Coronary artery (tissue), 2 donors: ENCODE data around the gene ALAD.

Source experiments
- DNase-seq: peaks from one replicate; pipeline ENCODE4 v3.0.0-alpha.2; 2017; ENCODE audit warnings: low spot score
- H3K27ac ChIP-seq, 2 donors: fragments of 200-600 bp; sonication (generic); one replicate each; pipeline ENCODE4 v1.5.1; 2016 to 2019
- H3K4me3 ChIP-seq: fragments of 200-600 bp; sonication (generic); 2 replicates; pipeline ENCODE4 v1.5.1; 2016; ENCODE audit warnings: mild to moderate bottlenecking, moderate library complexity
- TF ChIP-seq, protein P1 (sequence below): fragments of 200-600 bp; sonication (generic); IDR thresholded peaks from one replicate; pipeline ENCODE4 v1.5.1; 2019; ENCODE audit warnings: antibody characterized with exemption

ALAD gene

DNA sequence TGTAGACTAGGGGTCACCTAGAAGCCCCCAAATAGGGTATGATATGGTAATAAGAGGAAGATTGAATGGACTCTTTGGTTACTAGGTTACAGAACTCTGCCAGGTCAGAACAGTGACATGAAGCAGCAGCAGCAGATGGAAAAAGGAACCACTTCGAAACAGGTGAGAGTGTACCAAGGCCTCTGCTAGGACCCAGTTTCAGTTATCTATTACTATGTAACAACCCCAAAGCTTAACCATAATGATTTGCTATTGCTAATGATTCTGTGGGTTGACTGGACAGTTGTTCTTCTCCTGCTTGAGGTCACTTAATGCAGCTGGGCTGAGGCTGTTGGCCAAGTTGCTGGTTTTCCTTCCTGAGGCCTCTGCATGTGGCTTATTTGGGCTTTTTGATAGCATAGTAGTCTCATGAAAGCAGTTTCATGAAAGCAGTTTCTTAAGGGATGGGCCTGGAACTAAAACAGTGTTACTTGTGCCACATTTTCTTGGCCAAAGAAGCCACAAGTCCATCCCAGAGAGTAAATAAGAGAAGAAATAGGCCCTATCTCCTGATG is 27.1 kb upstream of the ALAD start:
- Histone ChIP-seq H3K4me3 (no peak overlapping the region), H3K27ac (no peak overlapping the region)
- no peak for DNase-seq
- TF ChIP-seq, protein P1, sequence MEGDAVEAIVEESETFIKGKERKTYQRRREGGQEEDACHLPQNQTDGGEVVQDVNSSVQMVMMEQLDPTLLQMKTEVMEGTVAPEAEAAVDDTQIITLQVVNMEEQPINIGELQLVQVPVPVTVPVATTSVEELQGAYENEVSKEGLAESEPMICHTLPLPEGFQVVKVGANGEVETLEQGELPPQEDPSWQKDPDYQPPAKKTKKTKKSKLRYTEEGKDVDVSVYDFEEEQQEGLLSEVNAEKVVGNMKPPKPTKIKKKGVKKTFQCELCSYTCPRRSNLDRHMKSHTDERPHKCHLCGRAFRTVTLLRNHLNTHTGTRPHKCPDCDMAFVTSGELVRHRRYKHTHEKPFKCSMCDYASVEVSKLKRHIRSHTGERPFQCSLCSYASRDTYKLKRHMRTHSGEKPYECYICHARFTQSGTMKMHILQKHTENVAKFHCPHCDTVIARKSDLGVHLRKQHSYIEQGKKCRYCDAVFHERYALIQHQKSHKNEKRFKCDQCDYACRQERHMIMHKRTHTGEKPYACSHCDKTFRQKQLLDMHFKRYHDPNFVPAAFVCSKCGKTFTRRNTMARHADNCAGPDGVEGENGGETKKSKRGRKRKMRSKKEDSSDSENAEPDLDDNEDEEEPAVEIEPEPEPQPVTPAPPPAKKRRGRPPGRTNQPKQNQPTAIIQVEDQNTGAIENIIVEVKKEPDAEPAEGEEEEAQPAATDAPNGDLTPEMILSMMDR: no peak

DNA sequence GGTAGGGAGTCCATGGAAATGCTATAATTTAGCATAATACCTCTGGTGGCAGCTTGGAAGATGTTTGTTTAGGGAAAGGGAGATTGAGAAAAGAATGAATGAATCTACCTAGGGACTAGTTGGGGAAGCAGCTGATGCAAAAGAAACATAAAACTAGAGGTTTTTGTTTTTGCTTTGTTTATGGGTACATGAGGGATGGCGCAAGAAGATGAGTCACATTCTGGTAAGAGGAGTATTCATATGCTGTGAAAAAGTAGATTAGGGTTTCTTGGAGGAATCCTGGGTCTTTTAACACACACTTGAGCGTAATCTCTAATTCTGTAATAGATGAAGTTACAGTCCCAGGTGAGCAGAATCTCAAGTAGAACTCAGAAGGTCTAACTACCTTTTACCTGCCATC is 26.5 kb upstream of the ALAD start:
- no peak overlapping the region for H3K4me3 ChIP-seq
- TF ChIP-seq, protein P1: no peak
- no peak overlapping the region for H3K27ac ChIP-seq
- DNase-seq: no peak

DNA sequence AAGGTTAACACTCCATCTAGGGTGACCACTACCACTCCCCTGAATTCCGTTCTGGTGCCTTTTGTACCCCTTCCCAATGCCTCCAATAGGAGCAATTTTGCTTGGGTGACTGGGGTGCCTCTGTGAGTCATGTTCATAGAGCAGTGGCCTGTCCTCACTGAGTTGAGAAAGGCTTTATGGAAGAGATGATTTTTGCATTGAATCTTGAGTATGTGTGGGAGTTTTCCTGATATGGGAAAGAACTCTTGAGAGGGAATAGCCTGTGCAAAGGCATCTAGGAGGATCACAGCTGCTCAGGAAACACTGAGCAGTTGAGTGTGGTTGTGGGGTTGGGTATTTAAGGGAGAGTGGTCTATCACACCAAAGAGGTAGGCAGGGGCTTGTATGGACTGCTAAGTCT is 25.6 kb upstream of the ALAD start:
- DNase-seq: no peak
- TF ChIP-seq, protein P1: no peak
- no peak overlapping the region for H3K4me3 ChIP-seq
- no peak overlapping the region for H3K27ac ChIP-seq

DNA sequence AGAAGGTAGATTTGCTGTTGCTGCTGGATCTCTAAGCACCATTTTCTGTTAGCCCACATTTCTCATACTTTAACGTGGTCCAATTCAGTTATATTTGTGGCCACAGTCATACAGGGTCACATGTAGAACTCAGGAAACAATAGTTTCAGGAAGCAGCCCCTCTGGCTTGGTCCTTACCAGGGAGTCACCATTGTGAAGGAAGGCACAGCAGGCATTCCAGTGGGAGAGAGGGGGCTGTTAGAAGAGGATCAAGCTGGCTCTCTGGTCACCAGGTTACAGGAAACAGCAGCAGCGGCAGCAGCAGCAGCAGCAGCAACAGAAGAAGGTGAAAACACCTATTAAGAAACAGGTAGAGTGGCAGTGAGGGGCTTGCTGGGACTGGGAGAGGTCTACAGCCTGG is 24.0 kb upstream of the ALAD start:
- H3K4me3 ChIP-seq: no peak overlapping the region
- no peak overlapping the region for H3K27ac ChIP-seq
- TF ChIP-seq, protein P1: no peak
- DNase-seq: no peak

DNA sequence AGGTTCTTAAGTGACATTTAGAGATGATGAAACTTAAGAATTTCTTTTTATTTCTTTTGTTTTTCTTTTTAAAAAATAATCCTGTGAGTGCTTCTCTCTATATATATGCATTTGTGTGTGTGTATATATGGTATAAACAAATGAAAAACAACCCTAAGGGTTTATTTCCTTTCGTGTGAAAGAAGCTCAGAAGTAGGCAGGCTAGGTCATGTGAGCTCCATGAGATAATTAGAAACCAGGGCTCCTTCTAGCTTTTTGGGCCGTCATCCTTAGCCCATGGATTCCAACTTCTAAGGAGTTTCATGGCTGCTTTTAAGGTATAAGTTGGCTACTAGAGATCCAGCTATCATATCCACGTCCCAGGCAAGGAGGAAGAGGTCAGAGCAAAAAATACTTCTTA is 20.6 kb upstream of the ALAD start:
- Histone ChIP-seq H3K4me3 (no peak overlapping the region), H3K27ac (no peak overlapping the region)
- TF ChIP-seq, protein P1: no peak
- DNase-seq: no peak

DNA sequence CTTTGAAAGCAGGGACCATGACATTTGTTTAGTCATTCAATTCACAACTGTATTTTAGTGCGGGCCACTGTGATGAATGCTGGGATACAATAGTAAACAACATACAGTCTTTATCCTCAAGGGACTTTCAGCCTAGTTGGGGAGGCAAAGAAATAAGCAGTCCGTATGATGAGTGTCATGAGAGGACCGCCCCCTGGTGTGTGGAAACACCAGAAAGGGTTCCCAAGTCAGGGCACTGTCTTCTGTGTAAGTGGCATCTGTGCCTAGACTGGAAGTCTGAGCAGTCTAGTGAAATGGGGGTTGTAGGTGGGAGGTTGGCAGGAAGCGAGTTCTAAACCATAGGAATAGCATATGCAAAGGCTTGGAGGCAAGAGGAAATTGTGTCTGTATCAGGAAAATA is 16.3 kb upstream of the ALAD start:
- TF ChIP-seq, protein P1: no peak
- Histone ChIP-seq H3K27ac (no peak overlapping the region), H3K4me3 (no peak overlapping the region)
- no peak for DNase-seq

DNA sequence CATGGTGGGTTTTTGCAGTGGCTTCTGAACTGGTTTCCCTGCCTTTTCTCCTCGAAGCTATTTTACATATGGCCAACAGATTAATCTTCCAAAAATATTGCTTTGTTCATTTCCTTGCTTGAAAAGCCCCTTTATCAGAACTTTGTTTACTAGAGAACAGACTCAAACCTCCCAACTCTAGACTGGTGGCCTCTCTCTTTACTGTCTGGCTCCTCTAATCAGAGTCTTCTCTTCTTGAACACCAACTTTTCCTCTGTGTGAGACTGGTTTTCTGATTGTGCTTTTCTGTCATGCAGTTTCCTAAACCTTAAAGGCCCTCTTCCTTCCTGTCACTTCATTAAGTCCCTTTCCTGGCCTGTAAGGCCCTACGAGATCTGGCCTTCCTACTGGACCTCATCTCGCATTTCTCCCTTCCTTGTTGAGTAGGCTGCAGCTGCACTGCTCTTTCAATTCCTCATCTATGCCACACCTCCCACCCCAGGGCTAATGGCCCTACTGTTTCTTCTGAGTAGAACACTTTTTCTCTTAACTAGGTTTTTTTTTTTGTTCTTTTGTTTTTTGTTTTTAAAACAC is 15.2 kb upstream of the ALAD start:
- no peak for DNase-seq
- H3K4me3 ChIP-seq: no peak overlapping the region
- H3K27ac ChIP-seq: no peak overlapping the region
- TF ChIP-seq, protein P1: no peak
